ENCODE results near the gene UQCC5. TPM values are rescaled to one million over a fixed set of nuclear protein-coding genes. Genes with fewer than 3 reads are reported as not detected.

The UQCC5 gene
- total RNA-seq, 1 experiment from 2014 or later, result 15.1 TPM

GRCh38 chr3:52537726-52538421 lies 1.5 kb downstream of the UQCC5 start:
- TF ChIP-seq CTCF (IDR thresholded peaks at IDR 0.05; ENCODE audit: unreplicated experiment), result no peak
- BruUV-seq (replicated peaks), result no TSS peak
- Mint-ChIP-seq H3K27ac (ENCODE audit: unreplicated experiment) (peak overlapping the region; percentile 42), H3K9me3 (ENCODE audit: low read depth, unreplicated experiment) (no peaks in the 10 kb centered on the region), H3K4me3 (ENCODE audit: low read depth, unreplicated experiment) (peak overlapping the region; percentile 74), H3K27me3 (ENCODE audit: unreplicated experiment) (no peaks in the 10 kb centered on the region), H3K4me1 (ENCODE audit: low read depth, unreplicated experiment) (peaks cover 28% of the 10 kb centered on the region), H3K36me3 (ENCODE audit: insufficient read depth, unreplicated experiment) (peaks cover 46% of the 10 kb centered on the region)
- intact Hi-C loops (cut with micrococcal nuclease; ENCODE audit: unreplicated experiment), result loop anchor here (10.0 kb wide), 1 partner anchor 147 kb away; the partner anchor contains the start of genes GNL3 and PBRM1
- CTCF ChIA-PET, result no interaction called here
- no peak for DNase-seq

GRCh38 chr3:52539010-52539653 lies 2.7 kb downstream of the UQCC5 start:
- CTCF ChIA-PET, result interaction anchor here (0.5 to 0.9 kb wide), 3 partner anchors 11 to 67 kb away, joined by 4 to 5 read pairs (median 4); no protein-coding TSS in a partner anchor
- intact Hi-C loops (cut with micrococcal nuclease; ENCODE audit: unreplicated experiment), result loop anchor here (10.0 kb wide), 1 partner anchor 146 kb away; the partner anchor contains the start of genes GNL3 and PBRM1
- H3K27ac Mint-ChIP-seq (ENCODE audit: unreplicated experiment), result peak overlapping the region; percentile 34

GRCh38 chr3:52541050-52541449 lies 4.6 kb downstream of the UQCC5 start:
- Mint-ChIP-seq H3K36me3 (ENCODE audit: insufficient read depth, unreplicated experiment) (peaks cover 30% of the 10 kb centered on the region), H3K4me1 (ENCODE audit: low read depth, unreplicated experiment) (peaks cover 28% of the 10 kb centered on the region), H3K27me3 (ENCODE audit: unreplicated experiment) (no peaks in the 10 kb centered on the region), H3K9me3 (ENCODE audit: low read depth, unreplicated experiment) (no peaks in the 10 kb centered on the region), H3K4me3 (ENCODE audit: low read depth, unreplicated experiment) (no peak overlapping the region), H3K27ac (ENCODE audit: unreplicated experiment) (no peak overlapping the region)
- no peak for TF ChIP-seq CTCF (IDR thresholded peaks at IDR 0.05; ENCODE audit: unreplicated experiment)
- CTCF ChIA-PET, result no interaction called here
- no peak for DNase-seq
- BruUV-seq (replicated peaks), result no TSS peak
- intact Hi-C loops (cut with micrococcal nuclease; ENCODE audit: unreplicated experiment), result no loop called here

More at GRCh38 chr3:52539010-52539653, 2.7 kb downstream of the UQCC5 start:
- Mint-ChIP-seq H3K9me3 (ENCODE audit: low read depth, unreplicated experiment) (no peaks in the 10 kb centered on the region), H3K36me3 (ENCODE audit: insufficient read depth, unreplicated experiment) (peaks cover 38% of the 10 kb centered on the region), H3K27me3 (ENCODE audit: unreplicated experiment) (no peaks in the 10 kb centered on the region), H3K4me3 (ENCODE audit: low read depth, unreplicated experiment) (peak overlapping the region; percentile 22), H3K4me1 (ENCODE audit: low read depth, unreplicated experiment) (peaks cover 28% of the 10 kb centered on the region)
- no peak for DNase-seq
- TF ChIP-seq CTCF (IDR thresholded peaks at IDR 0.05; ENCODE audit: unreplicated experiment), result no peak
- no TSS peak for BruUV-seq (replicated peaks)

GRCh38 chr3:52544937-52545336 lies 8.5 kb downstream of the UQCC5 start:
- Mint-ChIP-seq H3K4me3 (ENCODE audit: low read depth, unreplicated experiment) (no peak overlapping the region), H3K27ac (ENCODE audit: unreplicated experiment) (no peak overlapping the region), H3K9me3 (ENCODE audit: low read depth, unreplicated experiment) (no peaks in the 10 kb centered on the region), H3K4me1 (ENCODE audit: low read depth, unreplicated experiment) (peaks cover under 1% of the 10 kb centered on the region), H3K36me3 (ENCODE audit: insufficient read depth, unreplicated experiment) (no peaks in the 10 kb centered on the region), H3K27me3 (ENCODE audit: unreplicated experiment) (no peaks in the 10 kb centered on the region)
- BruUV-seq (replicated peaks), result no TSS peak
- CTCF ChIA-PET, result no interaction called here
- intact Hi-C loops (cut with micrococcal nuclease; ENCODE audit: unreplicated experiment), result no loop called here
- DNase-seq, result no peak
- TF ChIP-seq CTCF (IDR thresholded peaks at IDR 0.05; ENCODE audit: unreplicated experiment), result no peak

Data from Calu3 (cell line).